Endothelial cell of umbilical vein (primary cell): ENCODE data around the gene MRPL24. TPM values are rescaled to one million over a fixed set of nuclear protein-coding genes. Genes with fewer than 3 reads are reported as not detected.

Experiments
- BruUV-seq: library from RNA; stranded (reverse); fragments of 400-500 nt; replicated peaks from 2 replicates; lab custom pipeline; 2021; lab: Mats Ljungman, UMichigan
- CTCF ChIA-PET: fragments of 300-600, 350-600 bp; sonication (Branson Sonifier 250); formaldehyde crosslinking; loops from one replicate; lab custom pipeline; 2021; ENCODE audit warnings: antibody characterized with exemption, inconsistent platforms; lab: Charles Lee
- POLR2A ChIA-PET: fragments of 300-600, 350-600 bp; sonication (Branson Sonifier 250); formaldehyde crosslinking; loops from one replicate; lab custom pipeline; 2021; ENCODE audit warnings: antibody characterized with exemption, inconsistent platforms; lab: Charles Lee
- DNase-seq: peaks from one replicate; pipeline ENCODE4 v3.0.0-alpha.2; 2011; ENCODE audit warnings: low read depth, low spot score
- FAIRE-seq: peaks from 2 replicates; lab custom pipeline; 2011; peaks lifted over from hg19 to GRCh38; lab: Jason Lieb, UNC
- H2AFZ ChIP-seq: 2 replicates; pipeline ENCODE4 v1.6.0; 2012; ENCODE audit warnings: low read depth, low read length, control low read depth, inconsistent platforms
- H3K27ac ChIP-seq: 2 replicates; pipeline ENCODE4 v1.5.1; 2011; ENCODE audit warnings: low read depth, mild to moderate bottlenecking, control low read depth, low read length, moderate library complexity; ENCODE audit not compliant: insufficient read depth
- H3K27me3 ChIP-seq, 2 experiments: 2 replicates each; pipeline versions ENCODE4 v1.6.0 to v1.6.1; 2011; ENCODE audit warnings: low read length in 2 of 2, mixed read lengths in 1 of 2; ENCODE audit not compliant: control insufficient read depth in 2 of 2, insufficient read depth in 2 of 2
- H3K36me3 ChIP-seq, 2 experiments: 2 replicates in 1 of 2; 3 replicates in 1 of 2; pipeline ENCODE4 v1.5.1; 2011; ENCODE audit warnings: low read length in 2 of 2, mild to moderate bottlenecking in 1 of 2, moderate library complexity in 1 of 2; ENCODE audit not compliant: control insufficient read depth in 2 of 2, insufficient read depth in 2 of 2; ENCODE audit errors: extremely low read depth in 1 of 2
- H3K4me1 ChIP-seq: 3 replicates; pipeline ENCODE4 v1.5.1; 2011; ENCODE audit warnings: mild to moderate bottlenecking, low read length; ENCODE audit not compliant: control insufficient read depth, insufficient read depth; ENCODE audit errors: extremely low read depth
- H3K4me2 ChIP-seq: 2 replicates; pipeline ENCODE4 v1.6.1; 2011; ENCODE audit warnings: low read length, control low read depth, mixed read lengths; ENCODE audit not compliant: insufficient read depth
- H3K4me3 ChIP-seq, 3 experiments: fragments of 200-600 bp in 1 of 3; sonication (generic), shearing (Covaris generic) in 1 of 3; replicated peaks in 1 of 3; 2 replicates each; pipeline ENCODE4 v1.5.1; 2011 to 2016; ENCODE audit warnings: control low read depth in 3 of 3, low read length in 3 of 3, mild to moderate bottlenecking in 2 of 3, inconsistent platforms in 1 of 3, low read depth in 1 of 3, moderate library complexity in 1 of 3; ENCODE audit not compliant: insufficient read depth in 1 of 3
- H3K79me2 ChIP-seq: 2 replicates; pipeline ENCODE4 v1.6.0; 2012; ENCODE audit warnings: low read length, inconsistent platforms; ENCODE audit not compliant: control insufficient read depth, insufficient read depth
- H3K9ac ChIP-seq: replicated peaks from 2 replicates; pipeline ENCODE3; 2011; ENCODE audit warnings: low read length, control low read depth; ENCODE audit not compliant: insufficient read depth; ENCODE audit errors: extremely low read depth
- H3K9me1 ChIP-seq: replicated peaks from 3 replicates; pipeline ENCODE4 v1.6.0; 2011; ENCODE audit warnings: mild to moderate bottlenecking, low read length; ENCODE audit not compliant: control insufficient read depth, insufficient read depth; ENCODE audit errors: extremely low read depth
- H3K9me3 ChIP-seq: replicated peaks from 2 replicates; pipeline ENCODE4 v1.5.1; 2012; ENCODE audit warnings: low read length, inconsistent platforms; ENCODE audit not compliant: control insufficient read depth, insufficient read depth
- H4K20me1 ChIP-seq: replicated peaks from 2 replicates; pipeline ENCODE3; 2011; ENCODE audit warnings: mild to moderate bottlenecking, low read length; ENCODE audit not compliant: control insufficient read depth, insufficient read depth; ENCODE audit errors: extremely low read depth
- CTCF ChIP-seq, 2 donors: IDR thresholded peaks; 1 replicate in 1 of 2; 2 replicates in 1 of 2; pipeline ENCODE4 v1.5.1; 2011; ENCODE audit warnings: low read length in 2 of 2, mild to moderate bottlenecking in 2 of 2, moderate library complexity in 2 of 2, control low read depth in 1 of 2, inconsistent platforms in 1 of 2, low read depth in 1 of 2; ENCODE audit not compliant: insufficient read depth in 1 of 2; ENCODE audit errors: extremely low read depth in 1 of 2
- EZH2 ChIP-seq: IDR thresholded peaks from 2 replicates; pipeline ENCODE4 v1.6.1; 2012; ENCODE audit warnings: borderline replicate concordance, low read depth, mild to moderate bottlenecking, moderate library complexity, low read length, inconsistent platforms; ENCODE audit not compliant: severe bottlenecking
- FOS ChIP-seq: IDR thresholded peaks from 2 replicates; pipeline ENCODE4 v1.6.1; 2011; ENCODE audit warnings: mild to moderate bottlenecking, low read length, moderate library complexity, borderline replicate concordance; ENCODE audit not compliant: insufficient read depth
- GATA2 ChIP-seq: IDR thresholded peaks from 2 replicates; pipeline ENCODE4 v1.7.0; 2011; ENCODE audit warnings: low read depth, mild to moderate bottlenecking, moderate library complexity, mixed read lengths, low read length; ENCODE audit not compliant: insufficient read length, insufficient read depth
- JUN ChIP-seq: IDR thresholded peaks from 2 replicates; pipeline ENCODE4 v1.6.1; 2011; ENCODE audit warnings: borderline replicate concordance, low read depth; ENCODE audit not compliant: insufficient read length, insufficient read depth
- MAX ChIP-seq: IDR thresholded peaks from 2 replicates; pipeline ENCODE4 v1.6.1; 2011; ENCODE audit not compliant: insufficient read depth, insufficient read length
- MYC ChIP-seq: IDR thresholded peaks from one replicate; pipeline ENCODE4 v1.6.1; 2011; ENCODE audit warnings: mild to moderate bottlenecking, low read depth, low read length
- POLR2A ChIP-seq: IDR thresholded peaks from 2 replicates; pipeline ENCODE4 v1.6.1; 2012; ENCODE audit warnings: low read depth, mild to moderate bottlenecking, control low read depth, low read length
- POLR2AphosphoS5 ChIP-seq: IDR thresholded peaks from 2 replicates; pipeline ENCODE4 v1.6.1; 2012; ENCODE audit warnings: low read depth, mild to moderate bottlenecking, control low read depth, low read length, moderate library complexity; ENCODE audit not compliant: insufficient read depth
- dilution Hi-C: fragments of 300-500 bp; cut with MboI; formaldehyde crosslinking; loops from one replicate; pipeline ENCODE4 v1.15.0; 2019; ENCODE audit warnings: low sequenced_read_pairs; ENCODE audit not compliant: extremely low pct_ligation_motif_present
- intact Hi-C: fragments of 100-400 bp; cut with micrococcal nuclease; formaldehyde crosslinking; loops from one replicate; pipeline ENCODE4 v1.10.0; 2022
- polyA plus RNA-seq, 4 experiments: library from polyadenylated mRNA; depleted of rRNA in 3 of 4; stranded (reverse) in 3 of 4; unstranded in 1 of 4; fragments of >200 nt; gene quantifications; 2 replicates each; pipeline versions ENCODE4 v1.2.1 to v1.2.3, GENCODE V29; 2011 to 2012; ENCODE audit warnings: missing spikeins in 1 of 4
- total RNA-seq: library from RNA; stranded (reverse); gene quantifications from 2 replicates; pipeline ENCODE4 v1.2.3, GENCODE V29; 2021

The MRPL24 gene
- total and polyA plus RNA-seq, 2 donors (not counting 3 experiments of a cell fraction or from before 2014, with no cell fraction given), result 47.9 to 77.7 TPM

GRCh38 chr1:156742801-156743200, 1.9 kb upstream of the MRPL24 start:
- Histone ChIP-seq H3K9me1 (no peaks in the 10 kb centered on the region), H3K9me3 (no peaks in the 10 kb centered on the region), H4K20me1 (no peaks in the 10 kb centered on the region), H3K27ac (no peak overlapping the region), H3K79me2 (peaks cover 46% of the 10 kb centered on the region), H3K4me3 (no peak overlapping the region), H3K27me3 (no peaks in the 10 kb centered on the region), H3K36me3 (peaks cover 11 to 17% of the 10 kb centered on the region in 2 experiments), H3K4me1 (peaks cover 29% of the 10 kb centered on the region), H2AFZ (no peak overlapping the region), H3K9ac (no peak overlapping the region), H3K4me2 (no peak overlapping the region)
- TF ChIP-seq FOS (no peak), MAX (no peak), POLR2AphosphoS5 (no peak), MYC (no peak), EZH2 (no peak), CTCF (IDR thresholded peaks at IDR 0.05; ENCODE audit: extremely low read depth in 1 of 2, insufficient read depth in 1 of 2, low read depth in 1 of 2, low read length in 2 of 2) (no peak), GATA2 (no peak), JUN (no peak), POLR2A (no peak)
- DNase-seq, result no peak
- ChIA-PET POLR2A (no interaction called here), CTCF (no interaction called here)
- no peak for FAIRE-seq
- intact Hi-C loops, result loop anchor here (5.0 kb wide), 1 partner anchor 150 kb away; the partner anchor contains the start of gene PEAR1
- dilution Hi-C loops, result no loop called here
- no TSS peak for BruUV-seq
